GM23248 (cell line): ENCODE data around the gene IARS2.
"Not testable (repeated sequence)": the region's sequence is repeated elsewhere in the genome, so short reads cannot be mapped to it uniquely, and the experiment has no call there.

Source experiments
- EZH2 ChIP-seq: fragments of 200-600 bp; sonication (generic); IDR thresholded peaks from 2 replicates; pipeline ENCODE4 v1.6.1; 2018; ENCODE audit warnings: antibody characterized with exemption, mild to moderate bottlenecking; ENCODE audit not compliant: insufficient read depth, poor library complexity, severe bottlenecking
- EZH2phosphoT487 ChIP-seq: fragments of 200-600 bp; sonication (generic); IDR thresholded peaks from 2 replicates; pipeline ENCODE4 v1.6.1; 2018; ENCODE audit warnings: antibody characterized with exemption, moderate library complexity, mild to moderate bottlenecking, low read depth; ENCODE audit not compliant: insufficient read depth

GRCh38 chr1:220086261-220086686 is 7.7 kb upstream of the IARS2 start:
- TF ChIP-seq EZH2phosphoT487, EZH2: not testable (repeated sequence)
